Measurements from ENCODE around the gene FAM8A1.

The FAM8A1 gene

GRCh38 chr6:17653198-17653882 lies 53.2 kb downstream of the FAM8A1 start:
- no peak for DNase-seq (ENCODE audit: extremely low read depth in 1 of 2, low read depth in 1 of 2)

- no peak for DNase-seq (ENCODE audit: extremely low read depth in 1 of 2, low read depth in 1 of 2)
Measured at GRCh38 chr6:17656092-17656491, 56.0 kb downstream of the FAM8A1 start.

GRCh38 chr6:17656644-17657043 lies 56.5 kb downstream of the FAM8A1 start:
- no peak for DNase-seq (ENCODE audit: extremely low read depth in 1 of 2, low read depth in 1 of 2)
